Lower leg skin (tissue), 4 donors: ENCODE results near the gene TRPM2. TPM values are rescaled to one million over a fixed set of nuclear protein-coding genes. Genes with fewer than 3 reads are reported as not detected.

ENCODE experiments used
- DNase-seq, 2 donors: peaks; one replicate each; pipeline ENCODE4 v3.0.0-alpha.2; 2019; ENCODE audit warnings: low spot score in 2 of 2
- H3K4me3 ChIP-seq: fragments of 200-600 bp; sonication (generic); 2 replicates; pipeline ENCODE4 v1.5.1; 2017; ENCODE audit warnings: mild to moderate bottlenecking, low read depth; ENCODE audit not compliant: poor library complexity, severe bottlenecking
- CTCF ChIP-seq, 3 donors: fragments of 450-650 bp; IDR thresholded peaks; one replicate each; pipeline ENCODE4 v1.5.1; 2016; ENCODE audit warnings: antibody characterized with exemption in 3 of 3, mild to moderate bottlenecking in 3 of 3, moderate library complexity in 2 of 3
- POLR2A ChIP-seq, 2 donors: fragments of 450-650 bp; IDR thresholded peaks; one replicate each; pipeline ENCODE4 v1.6.1; 2016 to 2017; ENCODE audit warnings: antibody characterized with exemption in 2 of 2, mild to moderate bottlenecking in 1 of 2, moderate library complexity in 1 of 2
- WGBS, 2 donors: methylation state at CpG; one replicate each; pipeline ENCODE4 v1.1.5; 2018; 5-methylcytosine and 5-hydroxymethylcytosine counted together
- intact Hi-C: fragments of 100-400 bp; cut with DNase I; formaldehyde crosslinking; loops from one replicate; pipeline ENCODE4 v1.15.0; 2023; ENCODE audit warnings: low total_unique reads
- total RNA-seq, 4 donors: library from RNA; depleted of rRNA; stranded (reverse); fragments of >200 nt; gene quantifications; one replicate each; pipeline ENCODE4 v1.1.0, GENCODE V29; 2016

Gene TRPM2
- total RNA-seq, 4 donors from 2014 or later = 1.9 to 9.4 (median 2.2) TPM

- TF ChIP-seq POLR2A (IDR thresholded peaks at IDR 0.05) = no peak
- TF ChIP-seq CTCF (IDR thresholded peaks at IDR 0.05) = no peak
- intact Hi-C loops = no loop called here
- no peak for DNase-seq
- 9 to 18% methylated on average over 33 to 70 of the region's 113 CpGs for WGBS, 2 donors
- H3K4me3 ChIP-seq = no peak overlapping the region
Measured at GRCh38 chr21:44349847-44350772, 3.3 kb upstream of the TRPM2 start.

- H3K4me3 ChIP-seq = no peak overlapping the region
- no peak for DNase-seq
- intact Hi-C loops = no loop called here
- 19 to 48% methylated on average over 16 to 29 of the region's 42 CpGs for WGBS, 2 donors
- TF ChIP-seq POLR2A (IDR thresholded peaks at IDR 0.05) (no peak), CTCF (IDR thresholded peaks at IDR 0.05) (no peak)
Measured at GRCh38 chr21:44350773-44351481, 2.5 kb upstream of the TRPM2 start.

- no peak for DNase-seq
- H3K4me3 ChIP-seq = no peak overlapping the region
- TF ChIP-seq POLR2A (IDR thresholded peaks at IDR 0.05) (no peak), CTCF (IDR thresholded peaks at IDR 0.05) (no peak)
- intact Hi-C loops = no loop called here
- WGBS, 2 donors = 84% methylated on average over 17 to 18 of the region's 18 CpGs
Measured at GRCh38 chr21:44351535-44352252, 1.7 kb upstream of the TRPM2 start.

- H3K4me3 ChIP-seq = no peak overlapping the region
- no peak for DNase-seq
- WGBS, 2 donors = 85 to 92% methylated on average over 17 of the region's 17 CpGs
- TF ChIP-seq CTCF (IDR thresholded peaks at IDR 0.05) = no peak
- no peak for TF ChIP-seq POLR2A (IDR thresholded peaks at IDR 0.05)
- intact Hi-C loops = no loop called here
Measured at GRCh38 chr21:44352253-44352860, 1.1 kb upstream of the TRPM2 start.

- no peak for DNase-seq
- WGBS, 2 donors = 78 to 81% methylated on average over 8 of the region's 8 CpGs
- no peak for TF ChIP-seq POLR2A (IDR thresholded peaks at IDR 0.05)
- intact Hi-C loops = no loop called here
- no peak overlapping the region for H3K4me3 ChIP-seq
Measured at GRCh38 chr21:44354001-44354405, 582 bp downstream of the TRPM2 start.
